HG03060 (cell line): ENCODE data around the gene TSPAN12.
"Not testable (repeated sequence)": the region's sequence is repeated elsewhere in the genome, so short reads cannot be mapped to it uniquely, and the experiment has no call there.

Experiments used
- ATAC-seq: cut with Tn5 transposase; IDR thresholded peaks from one replicate; pipeline ENCODE4 v1.9.1; 2021; ENCODE audit warnings: low read depth, moderate number of reproducible peaks; ENCODE audit not compliant: unreplicated experiment

TSPAN12 gene, protein sequence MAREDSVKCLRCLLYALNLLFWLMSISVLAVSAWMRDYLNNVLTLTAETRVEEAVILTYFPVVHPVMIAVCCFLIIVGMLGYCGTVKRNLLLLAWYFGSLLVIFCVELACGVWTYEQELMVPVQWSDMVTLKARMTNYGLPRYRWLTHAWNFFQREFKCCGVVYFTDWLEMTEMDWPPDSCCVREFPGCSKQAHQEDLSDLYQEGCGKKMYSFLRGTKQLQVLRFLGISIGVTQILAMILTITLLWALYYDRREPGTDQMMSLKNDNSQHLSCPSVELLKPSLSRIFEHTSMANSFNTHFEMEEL

DNA sequence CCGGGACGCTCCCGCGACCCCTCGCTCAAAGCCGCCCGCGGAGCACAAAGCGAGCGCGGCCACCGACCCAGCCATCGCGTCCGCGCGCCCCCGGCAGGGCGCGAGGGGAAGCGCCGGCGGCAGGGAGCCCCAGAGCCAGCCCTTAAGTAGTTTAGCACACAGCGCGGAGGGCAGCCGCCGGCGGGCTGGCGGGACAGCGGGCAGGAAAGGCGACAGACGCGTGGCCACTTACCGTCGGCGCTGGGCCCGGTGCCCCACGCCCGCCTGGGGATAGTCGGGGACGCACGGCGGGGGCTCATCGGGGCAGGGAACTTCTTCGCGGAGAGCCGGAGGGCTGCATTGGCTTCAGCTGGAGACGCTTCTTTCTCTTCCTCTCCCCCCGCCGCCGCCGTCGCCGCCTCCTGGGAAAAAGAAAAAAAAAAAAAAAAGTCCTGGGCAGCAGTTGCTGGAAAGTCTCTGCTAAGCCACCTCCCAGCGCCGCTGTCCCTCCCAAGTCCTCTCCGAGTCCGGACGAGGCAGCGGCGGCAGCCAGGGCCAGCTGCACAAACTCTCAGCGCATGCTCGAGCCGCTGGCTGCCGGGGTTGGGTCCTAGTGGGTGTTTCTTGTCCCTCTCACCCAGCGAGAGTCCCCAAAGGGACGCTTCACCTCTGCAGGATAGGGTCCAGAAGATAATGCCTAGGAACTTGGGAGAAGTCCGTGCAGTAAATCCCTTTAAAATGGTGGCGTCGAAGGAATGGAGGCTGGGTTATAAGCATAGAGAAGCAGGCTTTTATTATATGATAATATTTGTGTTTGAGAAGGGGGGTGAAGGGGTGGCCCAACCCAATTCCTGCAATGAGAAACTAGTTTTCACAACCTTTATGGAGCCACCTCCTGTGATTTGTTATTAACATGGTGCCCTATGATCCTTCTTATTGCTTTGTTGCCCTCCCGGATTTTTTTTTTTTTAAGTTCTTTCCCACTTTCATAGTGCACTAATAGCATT, at the start of gene TSPAN12:
Gene TSPAN12 (minus strand): TSS at position 557 of the 986 bp plus-strand sequence. CDS start 1,381 bp downstream, outside the sequence.
- peak; percentile 55 for ATAC-seq

DNA sequence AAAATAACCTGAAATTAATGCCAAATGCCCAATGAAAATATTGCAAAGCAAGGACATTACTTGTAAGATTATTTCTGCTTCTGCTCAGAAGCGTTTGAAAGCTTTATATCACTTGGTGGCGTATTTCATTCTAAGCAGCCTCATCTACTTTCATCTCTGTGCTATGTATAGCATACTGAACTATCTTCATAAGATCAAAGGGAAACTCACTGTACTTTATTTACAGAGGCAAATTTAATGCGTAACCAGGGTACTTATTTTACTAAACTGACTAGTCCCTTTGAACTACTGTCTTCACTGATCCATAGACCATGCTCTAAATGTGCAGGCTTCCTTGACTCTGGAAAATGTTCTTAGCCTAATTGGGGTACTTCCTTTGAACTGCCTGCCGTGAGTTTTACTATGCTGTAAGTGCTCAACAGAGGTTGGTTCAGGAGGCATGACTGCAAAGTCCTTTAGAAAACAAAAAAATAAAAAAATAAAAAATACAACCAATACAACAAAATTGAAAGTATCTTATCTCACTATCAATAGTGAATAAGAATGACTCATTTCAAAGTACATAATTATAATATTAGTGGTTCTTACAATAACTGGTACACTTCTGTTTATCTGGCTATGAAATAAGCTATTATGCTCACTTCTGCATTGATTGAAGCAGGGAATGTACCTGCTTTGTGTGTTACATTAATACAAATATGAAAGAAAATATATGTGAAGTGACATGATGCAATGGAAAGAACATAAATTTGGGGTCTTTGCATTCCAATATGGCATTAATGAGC, 41.0 kb upstream of the TSPAN12 start:
- no peak for ATAC-seq

DNA sequence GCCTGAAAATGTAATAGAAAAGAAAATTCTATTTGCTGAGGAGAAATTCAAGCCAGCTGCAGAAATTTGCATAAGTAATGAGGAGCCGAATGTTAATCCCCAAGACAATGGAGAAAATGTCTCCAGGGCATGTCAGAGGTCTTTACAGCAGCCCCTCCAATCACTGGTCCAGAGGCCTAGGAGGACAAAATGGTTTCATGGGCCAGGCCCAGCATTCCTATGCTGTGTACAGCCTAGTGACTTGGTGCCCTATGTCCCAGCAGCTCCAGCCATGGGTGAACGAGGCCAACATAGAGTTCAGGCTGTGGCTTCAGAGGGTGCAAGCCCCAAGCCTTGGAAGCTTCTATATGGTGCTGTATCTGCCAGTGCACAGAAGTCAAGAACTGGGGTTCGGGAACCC, 37.3 kb upstream of the TSPAN12 start:
- not testable (repeated sequence) for ATAC-seq

DNA sequence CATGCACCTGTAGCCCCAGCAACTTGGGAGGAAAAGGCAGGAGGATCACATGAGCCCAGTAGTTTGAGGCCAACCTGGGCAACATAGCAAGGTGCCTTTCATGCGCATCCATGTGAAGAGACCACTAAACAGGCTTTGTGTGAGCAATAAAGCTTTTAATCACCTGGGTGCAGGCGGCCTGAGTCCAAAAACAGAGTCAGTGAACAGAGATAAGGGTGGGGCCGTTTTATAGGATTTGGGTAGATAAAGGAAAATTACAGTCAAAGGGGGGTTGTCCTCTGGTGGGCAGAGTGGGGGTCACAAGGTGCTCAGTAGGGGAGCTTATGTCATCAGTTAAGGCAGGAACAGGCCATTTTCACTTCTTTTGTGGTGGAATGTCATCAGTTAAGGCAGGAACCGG, 27.7 kb upstream of the TSPAN12 start:
- ATAC-seq, result not testable (repeated sequence)

DNA sequence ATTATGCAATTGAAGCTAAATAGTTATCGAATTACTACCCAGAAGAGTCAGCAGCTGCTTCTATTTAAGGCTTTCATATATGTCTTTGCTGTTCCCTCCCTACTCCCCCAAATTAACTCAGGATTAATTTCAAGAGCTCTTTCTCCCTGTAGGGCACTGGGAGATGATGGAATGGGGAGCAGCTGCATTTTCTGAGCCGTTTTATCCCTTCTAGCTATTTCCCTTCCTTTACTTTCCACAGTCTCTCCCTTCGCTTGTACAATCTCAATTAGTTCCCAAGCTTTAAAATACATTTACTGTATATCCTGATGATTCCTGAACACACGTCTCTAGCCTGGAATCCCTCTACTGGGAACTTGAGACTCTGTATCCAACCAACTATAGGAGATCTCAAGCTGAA, 19.8 kb upstream of the TSPAN12 start:
- no peak for ATAC-seq

DNA sequence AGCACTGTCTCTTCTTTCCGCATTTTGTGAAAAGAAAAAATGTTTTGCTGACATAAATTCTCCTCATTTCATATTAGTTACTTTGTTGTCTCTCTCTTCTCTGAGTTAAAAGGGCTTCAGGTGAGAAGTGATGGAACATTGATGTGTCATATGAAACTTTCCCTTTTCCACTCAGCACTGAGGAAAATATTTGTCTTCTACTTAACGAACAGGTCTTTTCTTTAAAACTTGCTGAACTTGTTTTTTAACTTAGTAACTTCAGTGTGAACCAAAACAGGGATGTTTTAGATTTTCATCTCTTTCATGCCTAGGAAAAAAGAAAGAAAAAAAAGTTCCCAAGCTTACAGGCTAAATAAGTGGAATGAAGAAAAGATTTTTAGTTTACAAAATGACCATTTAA, 19.0 kb upstream of the TSPAN12 start:
- no peak for ATAC-seq

DNA sequence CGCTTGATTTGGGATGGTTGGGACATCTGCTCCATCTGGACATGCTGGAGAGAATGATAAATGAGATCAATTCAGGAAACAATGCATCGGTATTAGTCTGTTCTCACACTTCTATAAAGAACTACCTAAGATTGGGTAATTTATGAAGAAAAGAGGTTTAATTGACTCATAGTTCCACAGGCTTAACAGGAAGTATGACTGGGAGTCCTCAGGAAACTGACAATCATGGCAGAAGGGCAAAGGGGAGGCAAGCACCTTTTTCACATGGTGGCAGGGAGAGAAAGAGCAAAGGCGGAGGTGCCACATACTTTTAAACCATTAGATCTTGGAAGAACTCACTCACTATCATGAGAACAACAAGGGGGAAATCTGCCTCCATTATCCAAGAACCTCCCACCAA, 16.8 kb upstream of the TSPAN12 start:
- no peak for ATAC-seq

DNA sequence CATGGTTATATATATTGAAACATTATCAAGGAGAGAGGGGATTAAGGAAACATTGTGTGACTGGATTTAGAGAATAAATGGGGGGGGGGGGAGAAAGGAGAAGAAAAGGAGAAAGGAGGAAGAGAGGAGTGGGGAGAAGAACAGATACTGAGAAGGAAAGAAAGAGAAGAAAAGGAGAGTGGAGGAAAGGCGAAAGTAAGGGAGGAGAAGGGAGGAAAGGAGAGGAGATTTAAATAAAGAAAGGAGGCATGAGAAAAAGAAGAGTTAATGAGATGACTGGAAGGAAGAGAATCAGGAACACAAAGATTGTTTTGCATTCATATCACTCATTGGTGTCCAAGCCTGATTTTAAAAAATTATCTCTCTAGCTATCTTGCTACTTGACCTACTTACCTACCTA, 16.1 kb upstream of the TSPAN12 start:
- ATAC-seq, result no peak

DNA sequence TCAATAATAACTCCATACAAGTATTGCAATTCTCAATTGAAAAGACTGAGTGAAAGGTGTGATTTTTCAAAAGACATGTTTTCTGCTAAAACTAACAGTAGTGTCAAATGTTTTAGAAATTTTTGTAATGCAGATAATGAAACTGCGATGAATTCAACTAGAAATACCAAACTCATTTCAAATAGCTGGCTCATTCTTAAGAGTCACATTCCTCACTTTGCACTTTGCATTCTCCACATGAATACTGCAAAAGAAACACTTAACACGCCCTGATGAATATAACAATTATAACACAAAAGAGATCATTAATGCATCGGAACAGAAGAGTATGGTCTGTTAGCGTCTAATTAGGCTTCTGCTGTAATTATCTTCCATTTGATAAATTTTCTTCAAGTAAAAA, 15.5 kb upstream of the TSPAN12 start:
- ATAC-seq, result no peak

DNA sequence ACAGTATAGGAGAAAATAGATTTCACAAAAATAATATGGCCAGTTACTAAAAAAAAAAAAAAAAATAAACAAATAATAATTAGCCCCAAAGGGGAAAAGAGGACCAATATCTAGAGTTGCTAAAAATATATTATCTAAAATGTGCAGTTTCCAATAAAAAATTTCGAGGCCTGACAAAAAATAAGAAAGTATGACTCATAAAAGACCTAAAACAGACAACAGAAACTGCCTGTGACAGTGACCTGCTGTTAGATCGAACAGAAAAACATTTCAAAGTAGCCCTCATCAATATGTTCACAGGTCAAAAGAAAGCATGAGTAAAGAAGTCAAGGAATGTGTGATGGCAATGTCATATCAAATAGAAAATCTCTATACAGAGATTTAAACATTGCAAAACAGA, 11.8 kb upstream of the TSPAN12 start:
- ATAC-seq, result peak; percentile 63

DNA sequence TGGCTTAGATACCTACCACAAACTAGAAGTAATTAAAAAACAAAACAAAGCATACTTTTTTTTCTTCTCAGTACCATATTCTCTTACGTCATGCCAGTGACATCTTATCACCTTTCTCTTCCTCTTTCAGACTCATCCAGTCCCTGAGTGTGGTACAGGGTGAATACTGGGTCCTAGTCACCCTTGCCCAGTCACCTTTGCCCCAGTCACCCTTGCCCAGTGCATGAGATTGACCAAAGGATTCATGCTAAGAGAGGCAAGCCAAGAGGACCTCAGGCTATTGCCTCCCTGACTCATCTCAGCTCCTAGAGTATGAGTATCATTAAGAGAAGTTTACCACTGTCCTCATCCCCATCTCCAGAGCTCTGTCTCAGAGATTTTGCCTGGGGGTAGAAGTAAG, 10.0 kb upstream of the TSPAN12 start:
- no peak for ATAC-seq

DNA sequence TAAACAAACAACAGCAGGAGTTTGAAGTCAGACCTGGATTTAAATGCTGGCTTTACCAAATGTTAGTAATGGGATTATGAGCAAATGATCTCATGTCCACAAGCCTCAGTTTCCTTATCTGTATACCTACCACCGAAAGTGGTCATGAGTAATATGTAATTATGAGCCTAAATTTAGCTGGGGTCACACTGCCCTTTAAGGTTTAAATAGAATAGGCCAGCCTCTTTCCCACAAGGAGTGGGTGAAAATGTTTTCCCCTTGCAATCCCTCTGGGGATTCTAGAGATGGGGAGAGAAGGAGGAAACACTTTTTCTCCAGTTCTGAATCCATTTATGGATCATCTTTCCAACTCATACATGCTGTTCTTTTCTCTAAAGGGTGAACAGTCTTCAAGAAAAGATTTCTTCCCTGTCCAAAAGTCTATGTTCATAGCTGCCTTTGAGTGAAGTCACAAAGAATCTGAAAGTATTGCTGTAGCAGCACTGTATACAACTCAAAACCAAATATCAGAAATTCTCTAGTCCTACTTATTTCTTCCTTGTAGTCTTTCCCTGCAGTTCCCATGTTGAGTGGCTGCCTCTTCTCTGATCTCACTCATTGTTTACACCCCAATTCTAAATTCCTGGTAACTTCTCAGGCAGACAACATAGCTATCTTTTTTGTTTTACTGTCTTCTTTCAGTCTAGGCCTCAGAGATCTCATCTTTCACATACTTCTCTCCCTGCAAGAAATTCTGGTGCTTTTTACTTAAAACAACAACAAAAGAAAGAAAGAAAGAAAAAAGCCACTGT, 7.4 kb upstream of the TSPAN12 start:
- no peak for ATAC-seq

DNA sequence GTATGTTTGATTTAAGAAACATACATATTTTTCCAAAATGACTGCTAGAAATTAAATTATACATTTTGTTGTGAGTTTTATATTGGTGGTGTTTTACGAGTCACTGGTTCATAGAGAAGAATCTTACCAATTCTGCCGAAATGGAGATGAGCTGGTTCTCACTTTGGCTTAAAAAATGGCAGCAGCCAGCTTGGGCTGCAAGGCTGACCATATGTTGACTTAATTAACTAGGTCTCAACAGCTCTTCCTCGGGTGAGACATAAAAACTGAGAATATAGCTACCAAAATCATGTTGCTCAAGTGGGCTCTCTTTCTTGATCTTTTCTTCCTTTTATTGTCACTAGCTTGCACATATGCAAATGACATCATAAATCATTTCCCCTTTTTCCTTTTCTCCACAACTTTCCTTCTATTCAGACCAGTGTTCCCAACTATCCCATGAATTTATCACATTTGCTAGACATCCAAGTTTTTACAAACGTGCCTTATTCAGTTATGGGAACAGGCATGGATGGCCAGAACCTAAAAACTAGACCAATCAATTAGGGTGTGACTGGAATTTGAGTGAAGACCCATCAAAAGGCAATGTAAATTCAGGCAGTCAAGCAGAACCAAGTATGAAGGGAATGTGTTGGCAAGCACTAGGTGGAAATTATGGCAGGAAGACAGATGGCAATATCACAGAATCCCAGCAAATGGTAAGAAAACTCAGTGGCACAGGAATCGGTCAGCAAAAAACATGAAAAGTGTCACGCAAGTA, 6.4 kb upstream of the TSPAN12 start:
- no peak for ATAC-seq

DNA sequence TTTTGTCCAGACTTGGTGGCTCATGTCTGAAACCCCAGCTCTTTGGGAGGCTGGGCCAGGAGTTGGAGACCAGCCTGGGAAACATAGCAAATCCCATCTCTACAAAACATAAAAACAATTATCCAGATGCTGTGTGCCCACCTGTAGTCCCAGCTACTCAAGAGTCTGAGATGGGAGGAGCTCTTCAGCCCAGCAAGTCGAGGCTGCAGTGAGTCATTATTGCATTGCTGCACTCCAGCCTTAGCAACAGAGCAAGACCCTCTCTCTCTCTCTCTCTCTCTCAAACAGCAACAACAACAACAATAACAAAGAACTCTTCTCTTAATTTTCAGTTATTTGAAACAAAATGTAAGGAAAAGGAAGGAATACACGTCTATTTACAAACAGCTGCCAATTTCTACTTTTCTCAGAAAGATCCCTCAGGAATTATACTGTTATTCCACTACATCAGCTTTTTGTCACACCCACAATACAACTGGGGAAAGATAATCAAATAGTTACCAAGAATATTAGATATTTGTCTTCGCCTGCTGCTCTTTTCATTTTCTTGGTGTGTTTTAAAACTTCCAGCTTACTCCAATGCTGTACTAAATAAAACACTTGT, 5.1 kb upstream of the TSPAN12 start:
- ATAC-seq, result no peak

DNA sequence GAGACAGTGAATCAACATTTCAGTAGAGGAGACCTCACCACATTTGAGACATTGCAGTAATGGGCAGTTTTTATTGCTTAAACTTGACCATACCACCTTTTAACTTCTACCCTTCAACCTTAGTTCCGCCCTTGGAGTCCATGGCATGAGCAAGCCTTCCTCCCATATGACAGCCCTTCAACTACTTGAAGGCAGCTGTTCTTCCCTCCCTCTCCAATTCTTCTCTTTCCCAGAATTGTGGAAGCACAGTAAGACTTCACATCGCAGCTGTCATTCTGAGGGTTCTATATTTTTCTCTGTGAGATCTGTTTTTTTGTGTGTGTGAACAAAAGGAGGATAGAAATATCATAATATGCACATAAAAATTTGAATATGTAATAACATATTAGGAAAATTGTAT, 2.2 kb upstream of the TSPAN12 start:
- no peak for ATAC-seq

DNA sequence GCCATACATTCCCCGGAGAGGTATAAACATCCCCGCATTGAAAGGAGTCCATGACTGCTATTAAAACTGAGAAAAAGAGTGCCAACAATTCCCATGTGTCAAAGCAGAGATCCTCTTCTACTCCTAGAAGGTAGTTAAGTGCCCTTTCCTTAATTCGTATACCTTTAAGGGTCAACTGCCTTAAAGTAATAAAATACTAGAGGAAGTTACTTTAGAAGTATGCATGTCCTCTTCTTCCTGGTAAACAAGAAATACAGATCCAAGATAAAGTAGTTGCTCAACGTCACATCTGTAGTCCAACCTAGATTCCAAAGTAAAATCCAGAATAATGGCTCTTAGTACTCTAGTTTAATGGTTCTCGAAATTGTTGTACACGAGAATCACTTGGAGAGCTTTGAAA, 1.5 kb upstream of the TSPAN12 start:
- no peak for ATAC-seq

DNA sequence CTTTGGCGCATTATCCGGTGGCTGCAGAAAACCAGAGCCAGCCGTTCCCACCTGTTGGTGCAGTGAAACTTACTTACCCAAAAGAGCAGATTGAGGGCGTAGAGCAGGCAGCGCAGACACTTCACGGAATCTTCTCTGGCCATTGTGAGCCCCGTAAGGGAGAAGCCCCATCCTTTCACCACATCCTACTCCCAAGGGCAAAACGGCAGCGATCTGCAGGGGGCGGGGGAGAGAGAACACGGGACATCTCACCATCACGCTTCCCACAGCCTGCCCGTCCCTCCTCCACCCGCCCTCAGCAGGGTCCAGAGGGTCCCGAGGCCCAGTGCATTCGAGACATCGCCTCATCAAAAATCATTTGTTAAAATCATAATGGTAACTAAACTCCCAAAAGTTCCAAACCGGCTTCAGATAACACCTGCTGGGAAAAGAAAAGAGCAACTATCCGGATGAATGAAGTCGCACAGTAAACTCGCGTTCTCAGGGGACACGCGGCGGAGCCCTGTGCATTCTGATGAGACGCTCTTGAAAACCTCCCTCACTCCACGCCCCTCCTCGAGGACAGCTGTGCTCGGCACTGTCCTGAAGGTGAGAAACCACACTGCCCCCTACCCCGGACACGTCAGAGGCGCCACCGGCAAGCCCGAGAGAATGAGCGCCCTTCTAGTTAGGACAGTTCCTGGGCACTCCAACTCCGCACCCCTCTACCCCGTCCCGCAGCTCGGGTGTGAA, 1.2 kb downstream of the TSPAN12 start:
- ATAC-seq, result peak; percentile 36

DNA sequence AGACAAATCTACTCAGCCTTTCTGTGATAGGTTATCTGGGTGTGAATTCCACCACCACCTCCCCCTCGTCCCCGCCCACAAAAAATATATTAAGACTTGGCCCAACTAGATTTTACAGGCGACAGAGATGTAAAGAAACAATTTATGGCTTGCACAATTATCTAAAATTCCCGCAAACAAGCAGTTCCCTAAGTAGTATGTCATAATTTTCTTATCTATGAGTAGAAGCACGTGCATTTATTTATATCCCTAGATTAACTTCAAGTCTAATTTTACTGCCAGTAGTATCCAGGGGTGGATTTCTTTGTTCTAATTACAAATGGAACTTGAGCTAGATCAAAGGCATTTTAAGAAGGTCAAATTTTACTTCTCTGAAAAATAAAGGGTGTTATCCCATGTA, 1.7 kb downstream of the TSPAN12 start:
- ATAC-seq, result no peak
